Heart left ventricle (tissue), 13 donors: Measurements from ENCODE around the gene C14orf119.

Experiments used
- POLR2A ChIP-seq, 2 donors: fragments of 450-650 bp; IDR thresholded peaks; one replicate each; pipeline ENCODE4 v1.6.1; 2017; ENCODE audit warnings: antibody characterized with exemption in 2 of 2, mild to moderate bottlenecking in 2 of 2, moderate library complexity in 2 of 2
- TF ChIP-seq, protein P1 (sequence below), 12 donors: fragments of 200-600 bp; sonication (generic) in 4 of 12; IDR thresholded peaks; one replicate each; pipeline versions ENCODE4 v1.5.0 to v1.8.0; 2018 to 2022; ENCODE audit warnings: antibody characterized with exemption in 12 of 12, mild to moderate bottlenecking in 5 of 12
- donor health status: ischemic (EF 13 %, LVEDD 7.1; RV severe dilation, severe dysfunction).
- donor health status: DM: no; HTN: yes; CAD: no.
- donor health status: DM: no; HTN: no; CAD: no.
- donor health status: ischemic (EF 25% LVEDD 6.9; RV normal size, moderate dysfunction).
- donor health status: ischemic (EF 25% LVEDD 5.7; RV mildly dilated, moderate dysfunction).
- donor health status: ischemic (EF 35%, LVEDD 5.7; RV mildly dilated, moderate dysfunction).
- donor health status: nonischemic (EF 11% LVEDD 7.7; RV severe dilation, severe dysfunction).
- donor health status: DM: yes; HTN: yes; CAD: no.
- donor health status: PGD.
- donor health status: ischemic (EF 29% LVEDD 5.4; RV normal size, mild dysfunction).
- donor health status: nonischemic (EF 23%, LVEDD 6.1; RV moderate dilation, normal function).

DNA sequence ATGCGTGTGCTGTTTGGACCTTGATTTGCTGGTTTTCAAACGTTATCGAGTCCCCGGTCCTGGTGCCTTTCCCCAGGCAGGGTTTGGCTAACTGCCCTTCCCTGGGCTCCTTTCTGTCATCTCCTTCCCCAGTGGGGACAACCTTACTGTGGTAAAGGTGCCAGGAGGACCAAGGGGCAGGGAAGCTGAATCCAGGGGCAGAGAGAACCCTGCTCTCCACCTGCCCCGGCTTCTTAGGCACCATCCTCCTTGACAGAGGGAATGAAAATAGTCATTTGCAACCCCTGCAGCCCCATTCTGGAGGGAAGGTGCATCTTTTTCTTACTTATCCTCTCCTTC lies 18.8 kb downstream of the C14orf119 start:
- TF ChIP-seq, protein P1, sequence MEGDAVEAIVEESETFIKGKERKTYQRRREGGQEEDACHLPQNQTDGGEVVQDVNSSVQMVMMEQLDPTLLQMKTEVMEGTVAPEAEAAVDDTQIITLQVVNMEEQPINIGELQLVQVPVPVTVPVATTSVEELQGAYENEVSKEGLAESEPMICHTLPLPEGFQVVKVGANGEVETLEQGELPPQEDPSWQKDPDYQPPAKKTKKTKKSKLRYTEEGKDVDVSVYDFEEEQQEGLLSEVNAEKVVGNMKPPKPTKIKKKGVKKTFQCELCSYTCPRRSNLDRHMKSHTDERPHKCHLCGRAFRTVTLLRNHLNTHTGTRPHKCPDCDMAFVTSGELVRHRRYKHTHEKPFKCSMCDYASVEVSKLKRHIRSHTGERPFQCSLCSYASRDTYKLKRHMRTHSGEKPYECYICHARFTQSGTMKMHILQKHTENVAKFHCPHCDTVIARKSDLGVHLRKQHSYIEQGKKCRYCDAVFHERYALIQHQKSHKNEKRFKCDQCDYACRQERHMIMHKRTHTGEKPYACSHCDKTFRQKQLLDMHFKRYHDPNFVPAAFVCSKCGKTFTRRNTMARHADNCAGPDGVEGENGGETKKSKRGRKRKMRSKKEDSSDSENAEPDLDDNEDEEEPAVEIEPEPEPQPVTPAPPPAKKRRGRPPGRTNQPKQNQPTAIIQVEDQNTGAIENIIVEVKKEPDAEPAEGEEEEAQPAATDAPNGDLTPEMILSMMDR (IDR thresholded peaks at IDR 0.05): no peak
- TF ChIP-seq POLR2A (IDR thresholded peaks at IDR 0.05): no peak
